Measurements from ENCODE around the gene LEFTY2.
"Not testable (repeated sequence)": the region's sequence is repeated elsewhere in the genome, so short reads cannot be mapped to it uniquely, and the experiment has no call there.

LEFTY2 gene

GRCh38 chr1:225969751-225970150 is 28.7 kb upstream of the LEFTY2 start:
- not testable (repeated sequence) for H3K27me3 Mint-ChIP-seq; H3K27ac Mint-ChIP-seq; H3K36me3 Mint-ChIP-seq (ENCODE audit: low read depth); H3K4me3 Mint-ChIP-seq; H3K9me3 Mint-ChIP-seq; H3K4me1 Mint-ChIP-seq (ENCODE audit: low read depth)
- intact Hi-C loops (cut with micrococcal nuclease), result loop anchor here (10.0 kb wide), 1 partner anchor 55 kb away; no protein-coding TSS in a partner anchor

DNA sequence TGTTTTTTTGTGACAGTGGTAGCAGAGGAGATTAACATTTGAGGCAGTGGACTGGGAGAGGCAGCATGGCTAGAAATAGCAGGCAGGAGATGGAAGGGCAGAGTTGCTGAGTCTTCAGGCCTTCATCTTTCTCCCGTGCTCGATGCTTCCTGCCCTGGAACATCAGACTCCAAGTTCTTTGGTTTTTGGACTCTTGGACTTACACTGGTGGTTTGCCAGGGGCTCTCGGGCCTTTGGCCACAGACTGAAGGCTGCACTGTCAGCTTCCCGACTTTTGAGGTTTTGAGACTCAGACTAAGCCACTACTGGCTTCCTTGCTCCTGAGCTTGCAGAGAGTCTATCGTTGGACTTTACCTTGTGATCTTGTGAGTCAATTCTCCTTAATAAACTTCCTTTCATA is 24.2 kb upstream of the LEFTY2 start:
- intact Hi-C loops (cut with micrococcal nuclease), result no loop called here
- H3K9me3 Mint-ChIP-seq, result no peaks in the 10 kb centered on the region
- H3K4me1 Mint-ChIP-seq (ENCODE audit: low read depth), result peaks cover 7% of the 10 kb centered on the region
- H3K36me3 Mint-ChIP-seq (ENCODE audit: low read depth), result no peaks in the 10 kb centered on the region
- H3K27me3 Mint-ChIP-seq, result peaks cover 7% of the 10 kb centered on the region
- no peak overlapping the region for H3K4me3 Mint-ChIP-seq
- H3K27ac Mint-ChIP-seq, result no peak overlapping the region

- no peak overlapping the region for H3K4me3 Mint-ChIP-seq
- peaks cover 7% of the 10 kb centered on the region for H3K27me3 Mint-ChIP-seq
- intact Hi-C loops (cut with micrococcal nuclease), result no loop called here
- peaks cover 7% of the 10 kb centered on the region for H3K4me1 Mint-ChIP-seq (ENCODE audit: low read depth)
- H3K27ac Mint-ChIP-seq, result no peak overlapping the region
- no peaks in the 10 kb centered on the region for H3K9me3 Mint-ChIP-seq
- no peaks in the 10 kb centered on the region for H3K36me3 Mint-ChIP-seq (ENCODE audit: low read depth)
Measured at GRCh38 chr1:225963735-225964530, 22.9 kb upstream of the LEFTY2 start.

DNA sequence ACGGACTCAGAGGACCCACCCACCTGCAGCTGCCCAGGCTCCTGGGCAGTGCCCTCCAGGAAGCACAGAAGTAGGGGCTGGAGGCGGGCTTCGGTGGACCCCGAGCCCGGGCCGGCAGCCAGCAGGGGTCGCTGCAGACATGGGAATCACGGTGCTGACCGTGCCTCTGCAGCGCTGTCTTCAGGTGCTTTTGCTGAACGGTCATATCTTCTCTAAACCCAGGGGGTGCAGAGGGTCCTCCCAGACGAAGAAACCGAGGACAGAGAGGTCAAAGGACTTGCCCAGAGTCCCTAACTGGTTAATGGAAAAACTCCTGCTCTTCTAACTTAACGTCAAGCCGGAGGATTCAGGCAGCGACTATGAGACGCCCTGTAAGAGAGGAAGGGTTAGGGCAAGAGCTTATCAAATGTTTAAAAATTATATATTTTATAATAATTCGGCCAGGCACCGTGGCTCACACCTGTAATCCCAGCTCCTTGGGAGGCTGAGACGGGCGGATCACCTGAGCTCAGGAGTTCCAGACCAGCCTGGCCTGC is 21.5 kb upstream of the LEFTY2 start:
- no peaks in the 10 kb centered on the region for H3K9me3 Mint-ChIP-seq
- H3K4me1 Mint-ChIP-seq (ENCODE audit: low read depth), result peaks cover 7% of the 10 kb centered on the region
- H3K27ac Mint-ChIP-seq, result no peak overlapping the region
- intact Hi-C loops (cut with micrococcal nuclease), result no loop called here
- no peaks in the 10 kb centered on the region for H3K36me3 Mint-ChIP-seq (ENCODE audit: low read depth)
- no peak overlapping the region for H3K4me3 Mint-ChIP-seq
- H3K27me3 Mint-ChIP-seq, result peaks cover 7% of the 10 kb centered on the region

- intact Hi-C loops (cut with micrococcal nuclease), result no loop called here
Measured at GRCh38 chr1:225961659-225962439, 20.8 kb upstream of the LEFTY2 start.

GRCh38 chr1:225958041-225958440 is 17.0 kb upstream of the LEFTY2 start:
- Mint-ChIP-seq H3K27me3 (peaks cover 7% of the 10 kb centered on the region), H3K4me1 (ENCODE audit: low read depth) (peaks cover 7% of the 10 kb centered on the region), H3K4me3 (no peak overlapping the region), H3K27ac (no peak overlapping the region), H3K36me3 (ENCODE audit: low read depth) (no peaks in the 10 kb centered on the region), H3K9me3 (no peaks in the 10 kb centered on the region)
- intact Hi-C loops (cut with micrococcal nuclease), result no loop called here

More at GRCh38 chr1:225961659-225962439, 20.8 kb upstream of the LEFTY2 start:
- H3K27me3 Mint-ChIP-seq, result peaks cover 7% of the 10 kb centered on the region
- H3K27ac Mint-ChIP-seq, result no peak overlapping the region
- H3K4me3 Mint-ChIP-seq, result no peak overlapping the region
- H3K4me1 Mint-ChIP-seq (ENCODE audit: low read depth), result peaks cover 7% of the 10 kb centered on the region
- no peaks in the 10 kb centered on the region for H3K36me3 Mint-ChIP-seq (ENCODE audit: low read depth)
- H3K9me3 Mint-ChIP-seq, result no peaks in the 10 kb centered on the region

DNA sequence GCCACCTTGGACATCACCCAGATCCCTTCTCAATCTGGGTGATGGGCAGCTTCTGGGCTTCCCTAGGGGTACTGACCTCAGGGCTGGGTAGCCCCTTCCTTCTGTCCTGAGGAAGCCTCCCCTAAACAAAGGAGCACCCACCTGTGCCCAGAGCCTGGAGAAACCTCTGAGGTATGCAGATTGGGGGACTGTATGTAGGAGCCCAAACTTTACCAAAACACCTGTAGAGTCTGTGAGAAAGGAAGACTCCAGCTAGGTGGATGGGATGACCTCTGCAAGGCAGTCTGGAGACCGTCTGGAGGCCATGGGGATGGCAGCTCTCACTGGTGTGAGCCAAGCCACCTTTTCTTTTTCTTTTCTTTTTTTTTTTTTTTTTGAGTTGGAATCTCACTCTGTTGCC is 13.7 kb upstream of the LEFTY2 start:
- Mint-ChIP-seq H3K4me3 (no peak overlapping the region), H3K4me1 (ENCODE audit: low read depth) (peaks cover 14% of the 10 kb centered on the region), H3K27ac (no peak overlapping the region), H3K9me3 (no peaks in the 10 kb centered on the region), H3K27me3 (peaks cover 8% of the 10 kb centered on the region), H3K36me3 (ENCODE audit: low read depth) (no peaks in the 10 kb centered on the region)
- intact Hi-C loops (cut with micrococcal nuclease), result no loop called here

GRCh38 chr1:225953315-225953714 is 12.3 kb upstream of the LEFTY2 start:
- no peaks in the 10 kb centered on the region for H3K36me3 Mint-ChIP-seq (ENCODE audit: low read depth)
- no peak overlapping the region for H3K4me3 Mint-ChIP-seq
- H3K27me3 Mint-ChIP-seq, result peaks cover 11% of the 10 kb centered on the region
- intact Hi-C loops (cut with micrococcal nuclease), result no loop called here
- H3K9me3 Mint-ChIP-seq, result no peaks in the 10 kb centered on the region
- H3K4me1 Mint-ChIP-seq (ENCODE audit: low read depth), result peaks cover 14% of the 10 kb centered on the region
- H3K27ac Mint-ChIP-seq, result no peak overlapping the region

- no peaks in the 10 kb centered on the region for H3K36me3 Mint-ChIP-seq (ENCODE audit: low read depth)
- intact Hi-C loops (cut with micrococcal nuclease), result no loop called here
- H3K27ac Mint-ChIP-seq, result peak overlapping the region; percentile 43
- H3K4me3 Mint-ChIP-seq, result peak overlapping the region; percentile 41
- H3K27me3 Mint-ChIP-seq, result peaks cover 23% of the 10 kb centered on the region
- peaks cover 14% of the 10 kb centered on the region for H3K4me1 Mint-ChIP-seq (ENCODE audit: low read depth)
- H3K9me3 Mint-ChIP-seq, result no peaks in the 10 kb centered on the region
Measured at GRCh38 chr1:225950905-225951497, 10.0 kb upstream of the LEFTY2 start.

- Mint-ChIP-seq H3K27me3 (peaks cover 35% of the 10 kb centered on the region), H3K9me3 (no peaks in the 10 kb centered on the region), H3K4me1 (ENCODE audit: low read depth) (peaks cover 21% of the 10 kb centered on the region), H3K27ac (no peak overlapping the region), H3K4me3 (no peak overlapping the region), H3K36me3 (ENCODE audit: low read depth) (no peaks in the 10 kb centered on the region)
- intact Hi-C loops (cut with micrococcal nuclease), result no loop called here
Measured at GRCh38 chr1:225949041-225949440, 8.0 kb upstream of the LEFTY2 start.

- peaks cover 20% of the 10 kb centered on the region for H3K4me1 Mint-ChIP-seq (ENCODE audit: low read depth)
- H3K27ac Mint-ChIP-seq, result no peak overlapping the region
- intact Hi-C loops (cut with micrococcal nuclease), result no loop called here
- H3K36me3 Mint-ChIP-seq (ENCODE audit: low read depth), result no peaks in the 10 kb centered on the region
- H3K9me3 Mint-ChIP-seq, result no peaks in the 10 kb centered on the region
- peaks cover 35% of the 10 kb centered on the region for H3K27me3 Mint-ChIP-seq
- H3K4me3 Mint-ChIP-seq, result no peak overlapping the region
Measured at GRCh38 chr1:225946803-225947202, 5.8 kb upstream of the LEFTY2 start.

GRCh38 chr1:225946082-225946620 is 5.1 kb upstream of the LEFTY2 start:
- Mint-ChIP-seq H3K9me3 (no peaks in the 10 kb centered on the region), H3K27me3 (peaks cover 34% of the 10 kb centered on the region), H3K4me1 (ENCODE audit: low read depth) (peaks cover 14% of the 10 kb centered on the region), H3K4me3 (no peak overlapping the region), H3K36me3 (ENCODE audit: low read depth) (no peaks in the 10 kb centered on the region), H3K27ac (no peak overlapping the region)
- intact Hi-C loops (cut with micrococcal nuclease), result no loop called here

DNA sequence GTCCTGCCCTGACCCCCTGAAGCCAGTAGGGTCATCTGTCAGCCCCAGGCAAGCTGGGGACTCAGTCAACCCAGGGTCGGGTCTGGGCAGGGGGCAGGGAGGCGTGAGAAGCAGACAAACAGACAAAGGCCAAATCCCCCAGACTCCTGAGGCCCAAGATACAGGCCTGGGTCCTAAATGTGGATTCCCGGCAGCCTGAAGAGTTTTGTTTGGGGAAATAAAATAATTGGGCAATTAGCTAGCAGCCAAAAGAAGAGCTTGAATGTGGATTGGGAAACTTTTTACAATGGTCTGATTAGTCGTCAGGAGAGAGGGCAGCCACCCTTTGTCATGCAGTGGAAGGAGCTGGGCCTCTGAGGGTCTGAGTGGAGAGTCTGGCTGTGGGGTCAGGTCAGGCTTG is 4.5 kb upstream of the LEFTY2 start:
- Mint-ChIP-seq H3K9me3 (no peaks in the 10 kb centered on the region), H3K27ac (no peak overlapping the region), H3K27me3 (peaks cover 29% of the 10 kb centered on the region), H3K4me1 (ENCODE audit: low read depth) (peaks cover 8% of the 10 kb centered on the region), H3K4me3 (no peak overlapping the region), H3K36me3 (ENCODE audit: low read depth) (no peaks in the 10 kb centered on the region)
- intact Hi-C loops (cut with micrococcal nuclease), result no loop called here

DNA sequence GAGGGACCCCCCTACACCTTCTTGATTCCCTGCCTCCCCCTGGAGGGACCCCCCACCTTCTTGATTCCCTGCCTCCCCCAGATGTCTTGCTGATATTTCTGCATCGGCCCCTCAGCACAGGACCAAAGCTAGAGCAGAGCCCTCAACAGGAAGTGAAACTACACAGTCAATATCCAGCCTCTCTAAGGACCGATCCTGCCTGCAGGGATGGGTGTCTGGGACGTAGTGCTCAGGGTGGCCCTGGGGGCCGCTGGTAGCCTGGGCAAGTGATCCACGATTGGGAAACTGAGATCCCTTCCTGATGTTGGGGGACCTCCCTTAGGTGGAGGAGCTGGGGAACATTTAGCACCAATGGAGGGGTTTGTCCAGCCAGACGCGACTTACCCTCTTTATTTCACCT is 3.9 kb upstream of the LEFTY2 start:
- Mint-ChIP-seq H3K4me1 (ENCODE audit: low read depth) (peaks cover 7% of the 10 kb centered on the region), H3K4me3 (no peak overlapping the region), H3K36me3 (ENCODE audit: low read depth) (no peaks in the 10 kb centered on the region), H3K27ac (no peak overlapping the region), H3K9me3 (no peaks in the 10 kb centered on the region), H3K27me3 (peaks cover 29% of the 10 kb centered on the region)
- intact Hi-C loops (cut with micrococcal nuclease), result no loop called here
